GM23338 (cell line): Measurements from ENCODE around the gene SFTPB.

ENCODE experiments used
- CREB1 ChIP-seq: fragments of 250-450 bp; sonication (Bioruptor Pico); IDR thresholded peaks from 2 replicates; pipeline ENCODE4 v1.5.0; 2020; ENCODE audit warnings: low read depth, mild to moderate bottlenecking, moderate library complexity
- CTCF ChIP-seq, 2 experiments: fragments of 200-600 bp in 1 of 2; sonication (generic) in 1 of 2; conservative IDR thresholded peaks; 2 replicates each; pipeline versions ENCODE4 v1.5.1 to v1.6.1; 2016 to 2017; ENCODE audit warnings: antibody characterized with exemption in 2 of 2, low read depth in 2 of 2, mild to moderate bottlenecking in 2 of 2, moderate library complexity in 1 of 2
- EZH2 ChIP-seq: fragments of 200-600 bp; sonication (generic); IDR thresholded peaks from one replicate; pipeline ENCODE4 v1.8.0; 2017; ENCODE audit warnings: antibody characterized with exemption, mild to moderate bottlenecking, low read depth; ENCODE audit not compliant: unreplicated experiment
- EZH2phosphoT487 ChIP-seq: fragments of 200-600 bp; sonication (generic); IDR thresholded peaks from one replicate; pipeline ENCODE4 v1.8.1; 2018; ENCODE audit warnings: antibody characterized with exemption; ENCODE audit not compliant: unreplicated experiment
- POLR2AphosphoS5 ChIP-seq: IDR thresholded peaks from 2 replicates; pipeline ENCODE4 v1.6.1; 2016; ENCODE audit warnings: antibody characterized with exemption, low read depth
- TF ChIP-seq, protein P1 (sequence below): IDR thresholded peaks from one replicate; pipeline ENCODE4 v1.6.1; 2018; ENCODE audit warnings: antibody characterized with exemption; ENCODE audit not compliant: unreplicated experiment

- TF ChIP-seq EZH2phosphoT487 (no peak), CTCF (conservative IDR thresholded peaks at IDR 0.05; ENCODE audit: low read depth in 2 of 2) (no peak), POLR2AphosphoS5 (no peak), EZH2 (no peak), CREB1 (CRISPR knock-in tag) (no peak)
- TF ChIP-seq, protein P1, sequence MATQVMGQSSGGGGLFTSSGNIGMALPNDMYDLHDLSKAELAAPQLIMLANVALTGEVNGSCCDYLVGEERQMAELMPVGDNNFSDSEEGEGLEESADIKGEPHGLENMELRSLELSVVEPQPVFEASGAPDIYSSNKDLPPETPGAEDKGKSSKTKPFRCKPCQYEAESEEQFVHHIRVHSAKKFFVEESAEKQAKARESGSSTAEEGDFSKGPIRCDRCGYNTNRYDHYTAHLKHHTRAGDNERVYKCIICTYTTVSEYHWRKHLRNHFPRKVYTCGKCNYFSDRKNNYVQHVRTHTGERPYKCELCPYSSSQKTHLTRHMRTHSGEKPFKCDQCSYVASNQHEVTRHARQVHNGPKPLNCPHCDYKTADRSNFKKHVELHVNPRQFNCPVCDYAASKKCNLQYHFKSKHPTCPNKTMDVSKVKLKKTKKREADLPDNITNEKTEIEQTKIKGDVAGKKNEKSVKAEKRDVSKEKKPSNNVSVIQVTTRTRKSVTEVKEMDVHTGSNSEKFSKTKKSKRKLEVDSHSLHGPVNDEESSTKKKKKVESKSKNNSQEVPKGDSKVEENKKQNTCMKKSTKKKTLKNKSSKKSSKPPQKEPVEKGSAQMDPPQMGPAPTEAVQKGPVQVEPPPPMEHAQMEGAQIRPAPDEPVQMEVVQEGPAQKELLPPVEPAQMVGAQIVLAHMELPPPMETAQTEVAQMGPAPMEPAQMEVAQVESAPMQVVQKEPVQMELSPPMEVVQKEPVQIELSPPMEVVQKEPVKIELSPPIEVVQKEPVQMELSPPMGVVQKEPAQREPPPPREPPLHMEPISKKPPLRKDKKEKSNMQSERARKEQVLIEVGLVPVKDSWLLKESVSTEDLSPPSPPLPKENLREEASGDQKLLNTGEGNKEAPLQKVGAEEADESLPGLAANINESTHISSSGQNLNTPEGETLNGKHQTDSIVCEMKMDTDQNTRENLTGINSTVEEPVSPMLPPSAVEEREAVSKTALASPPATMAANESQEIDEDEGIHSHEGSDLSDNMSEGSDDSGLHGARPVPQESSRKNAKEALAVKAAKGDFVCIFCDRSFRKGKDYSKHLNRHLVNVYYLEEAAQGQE = no peak
These were observed 6.7 kb downstream of the SFTPB start for GRCh38 chr2:85661139-85661858.
